GM19372 (cell line): ENCODE data around the gene SPINK1.
"Not testable (repeated sequence)": the region's sequence is repeated elsewhere in the genome, so short reads cannot be mapped to it uniquely, and the experiment has no call there.

Experiments used
- ATAC-seq: cut with Tn5 transposase; IDR thresholded peaks from one replicate; pipeline ENCODE4 v1.9.1; 2021; ENCODE audit warnings: mild to moderate bottlenecking, low read depth, moderate library complexity; ENCODE audit not compliant: unreplicated experiment

SPINK1 gene

DNA sequence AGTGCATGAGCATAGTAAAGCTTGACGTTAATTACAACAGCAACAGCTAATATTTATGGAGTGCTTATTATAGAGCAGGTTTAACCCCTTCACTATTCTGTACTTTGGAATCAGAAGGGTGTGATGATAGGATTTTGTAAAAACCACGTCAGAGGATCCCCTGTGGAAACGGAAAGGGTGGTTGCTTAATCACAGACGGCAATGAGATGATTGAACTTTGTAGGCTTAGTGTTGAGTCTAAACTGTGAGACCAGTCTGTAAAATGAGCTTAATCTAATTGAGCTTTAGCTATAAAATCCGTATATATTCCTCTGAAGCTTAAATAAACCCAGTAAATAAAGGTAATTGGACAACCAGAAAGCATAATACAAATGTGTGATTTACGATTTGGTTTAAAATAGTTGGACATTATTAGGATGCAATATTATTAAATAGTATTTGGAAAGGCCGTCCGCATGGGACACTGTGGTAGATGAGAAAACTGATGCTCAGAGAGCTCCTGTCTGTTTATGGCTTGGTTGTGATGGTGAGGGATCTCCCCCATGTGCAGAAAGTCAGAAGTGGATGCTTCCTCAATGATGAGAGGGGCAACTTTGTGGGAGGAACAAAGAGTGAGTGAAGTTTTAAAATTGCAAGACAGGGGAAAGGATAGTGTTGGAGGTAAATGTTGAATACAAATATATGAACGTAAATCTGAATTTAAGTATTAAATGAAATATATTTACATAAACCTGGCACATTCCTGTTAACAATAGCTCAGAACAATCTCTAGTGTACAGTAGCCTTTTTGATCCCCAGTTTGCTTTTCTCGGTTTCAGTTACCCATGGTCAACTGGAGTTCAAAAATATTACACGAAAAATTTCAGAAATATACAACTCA lies 23.7 kb upstream of the SPINK1 start:
- no peak for ATAC-seq

DNA sequence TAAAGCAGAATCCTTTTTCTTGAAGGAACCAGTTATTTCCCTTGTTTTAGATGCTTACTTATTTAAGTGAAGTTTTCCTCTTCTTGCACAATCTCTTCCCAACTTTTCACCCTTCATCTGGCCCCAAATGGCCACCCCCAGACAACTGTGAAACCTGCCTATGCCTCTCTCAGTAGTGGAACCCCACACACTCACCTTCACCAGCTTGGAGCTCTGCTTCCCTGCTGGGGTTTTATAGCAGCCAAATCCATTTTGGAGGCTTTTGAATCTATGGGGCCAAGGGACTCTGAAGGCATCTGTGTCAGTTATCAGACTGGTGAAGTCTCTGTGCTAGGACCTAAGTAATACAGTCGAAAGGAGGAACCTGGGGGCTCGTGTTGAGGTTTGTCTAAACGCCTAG lies 22.9 kb upstream of the SPINK1 start:
- ATAC-seq: no peak

DNA sequence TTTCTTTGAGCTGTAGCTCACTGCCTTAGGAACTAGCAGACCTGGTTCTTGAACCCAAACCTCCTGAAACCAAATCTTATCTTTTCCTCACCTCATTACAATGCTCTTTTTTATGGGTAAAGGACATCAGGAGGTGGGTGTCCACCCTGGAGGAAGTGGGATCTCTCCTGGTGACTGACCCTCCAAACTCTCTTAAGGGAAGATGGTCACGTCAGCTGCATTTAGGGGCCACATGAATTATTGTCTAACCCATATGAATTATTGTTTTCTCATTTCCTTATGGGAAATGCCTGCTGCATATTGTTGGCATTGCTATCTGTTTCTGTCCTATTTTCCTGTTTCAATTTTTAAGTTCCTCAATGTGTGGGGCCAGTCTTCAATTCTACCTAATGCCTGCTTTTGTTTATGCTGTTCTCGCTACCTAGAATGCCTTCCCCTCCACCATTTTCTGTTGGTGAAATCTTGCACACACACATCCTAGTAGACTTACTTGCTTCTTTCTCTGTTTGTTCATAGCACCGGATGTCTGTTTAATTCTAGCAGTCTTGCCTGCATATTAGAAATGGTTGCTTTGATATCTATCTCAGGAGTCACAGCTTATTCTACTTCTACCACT lies 22.0 kb upstream of the SPINK1 start:
- ATAC-seq: no peak

DNA sequence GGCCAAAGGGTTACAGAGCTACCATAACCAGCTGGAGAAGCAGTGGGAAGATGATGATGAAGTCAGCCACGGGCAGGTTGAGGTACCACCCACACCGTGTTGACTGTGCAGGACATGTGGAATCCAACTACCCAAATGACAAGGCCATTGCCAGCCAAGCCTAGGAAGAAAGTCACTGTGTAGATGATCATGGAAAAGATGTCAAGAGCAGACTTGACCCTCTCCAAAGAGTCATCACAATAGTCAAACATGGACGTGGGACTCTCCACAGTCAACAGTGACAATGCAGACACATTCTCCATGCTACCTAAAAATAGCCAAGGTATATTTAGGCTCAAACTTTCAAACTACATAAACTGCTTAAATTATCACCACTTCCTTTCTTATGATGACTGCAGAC lies 20.9 kb upstream of the SPINK1 start:
- no peak for ATAC-seq

DNA sequence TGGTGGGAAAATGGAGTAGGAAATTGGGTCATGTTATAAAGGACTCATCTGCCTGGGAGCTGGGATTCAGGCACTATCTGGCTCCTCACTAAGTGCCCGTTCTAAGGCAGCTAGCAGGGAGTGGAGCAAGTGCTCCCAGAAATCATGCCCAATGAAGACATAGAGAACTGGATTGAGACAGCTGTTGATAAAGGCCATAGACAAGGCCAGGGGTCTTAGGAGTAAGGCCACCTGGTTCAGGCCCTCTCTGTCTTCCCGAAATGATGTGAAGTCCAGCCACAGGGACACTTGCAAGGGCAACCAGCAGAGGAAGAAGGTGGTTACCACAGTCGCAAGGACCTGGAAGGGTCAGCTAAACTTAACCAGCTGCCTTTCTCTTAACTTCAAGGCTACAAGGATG lies 20.1 kb upstream of the SPINK1 start:
- no peak for ATAC-seq

DNA sequence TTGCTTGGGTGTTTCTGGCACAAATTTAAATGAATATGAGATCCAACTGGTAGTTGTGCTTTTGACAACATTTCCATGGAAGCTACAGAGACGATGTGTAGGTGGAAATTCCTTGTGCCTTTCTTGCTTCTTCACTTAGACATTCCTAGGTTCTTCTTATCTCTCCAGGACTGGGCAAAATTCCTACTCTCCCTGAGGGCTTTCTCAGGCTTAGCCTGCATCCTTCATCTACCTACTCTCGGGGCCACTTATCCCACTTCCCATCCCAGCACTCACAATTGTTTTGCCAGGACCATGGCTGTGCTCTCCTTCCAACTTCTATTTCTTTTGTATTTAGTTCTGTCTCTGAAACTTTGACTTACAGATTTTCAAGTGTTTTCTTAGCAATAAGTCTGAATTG lies 17.8 kb upstream of the SPINK1 start:
- no peak for ATAC-seq

DNA sequence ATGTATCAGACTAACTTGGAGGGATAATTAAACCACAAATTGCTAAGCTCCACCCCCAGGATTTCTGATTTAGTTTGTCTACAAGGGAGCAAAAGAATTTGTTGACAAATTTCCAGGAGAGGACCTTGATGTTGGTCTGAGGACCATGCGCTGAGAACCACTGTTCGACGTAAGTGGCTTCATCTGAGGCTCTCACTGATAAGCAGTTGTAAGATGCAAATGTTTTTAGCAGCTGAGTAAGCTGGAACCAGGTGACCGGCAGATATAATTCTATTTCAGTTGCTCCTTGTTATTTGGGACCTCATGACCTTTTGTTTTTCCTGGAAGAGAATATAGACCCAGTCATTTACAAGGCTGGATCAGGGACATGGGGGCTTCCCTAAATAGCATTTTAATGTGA lies 14.1 kb upstream of the SPINK1 start:
- no peak for ATAC-seq

DNA sequence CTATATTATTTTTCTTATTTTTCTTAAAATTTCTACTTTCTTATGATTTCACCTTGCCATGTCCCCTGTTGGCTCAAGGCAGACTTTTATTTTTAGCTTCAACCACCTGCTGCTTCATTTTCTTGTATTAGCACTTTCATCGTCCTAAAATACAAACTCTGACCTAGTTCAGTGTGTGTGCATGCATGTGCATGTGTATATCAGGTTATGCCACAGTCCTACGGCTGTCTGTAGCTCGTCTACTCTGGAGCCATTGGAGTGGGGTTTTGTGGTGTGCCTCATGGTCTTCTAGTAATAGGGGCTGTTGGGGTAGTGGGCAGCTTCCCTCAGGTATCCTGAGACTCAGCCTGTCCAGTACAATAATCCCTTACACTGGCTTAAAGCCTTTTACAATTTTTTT lies 13.4 kb upstream of the SPINK1 start:
- no peak for ATAC-seq

DNA sequence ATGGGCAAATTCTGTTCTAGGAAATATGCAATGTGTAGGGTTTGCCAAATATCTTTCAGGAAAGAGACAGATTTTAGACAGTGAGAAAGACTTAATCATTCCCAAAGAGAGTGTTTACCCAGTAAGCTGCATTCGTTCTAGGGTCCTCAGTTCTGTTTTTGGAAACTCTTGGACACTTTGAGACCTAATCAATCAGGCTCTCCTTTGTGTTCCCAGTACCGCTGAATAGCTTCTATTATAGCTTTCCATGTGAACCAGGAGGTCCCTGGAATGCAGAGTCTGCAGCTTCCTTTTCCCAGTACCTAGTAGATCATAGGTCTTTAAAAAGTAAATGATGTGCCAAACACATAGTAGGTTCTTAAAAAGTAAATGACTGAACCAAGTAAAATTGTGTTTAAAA lies 11.4 kb upstream of the SPINK1 start:
- no peak for ATAC-seq

DNA sequence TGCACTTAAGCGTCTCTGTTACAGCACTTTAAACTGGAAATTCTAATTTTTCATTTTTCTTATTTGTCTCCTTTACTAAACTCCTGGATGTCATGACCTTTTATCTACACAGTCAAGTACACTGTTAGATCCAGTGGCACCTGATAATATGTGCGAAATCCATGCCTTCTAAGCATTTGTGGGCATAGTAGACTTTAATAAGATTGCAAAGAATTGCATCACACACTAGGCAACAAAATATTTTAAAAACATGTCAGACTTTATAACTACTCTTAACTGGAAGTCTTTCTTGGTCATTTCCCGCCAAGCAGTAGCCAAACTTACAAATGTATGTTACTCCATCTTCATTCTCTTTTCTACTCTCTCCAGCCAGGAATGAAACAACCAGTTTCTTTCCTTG lies 5.0 kb upstream of the SPINK1 start:
- no peak for ATAC-seq

DNA sequence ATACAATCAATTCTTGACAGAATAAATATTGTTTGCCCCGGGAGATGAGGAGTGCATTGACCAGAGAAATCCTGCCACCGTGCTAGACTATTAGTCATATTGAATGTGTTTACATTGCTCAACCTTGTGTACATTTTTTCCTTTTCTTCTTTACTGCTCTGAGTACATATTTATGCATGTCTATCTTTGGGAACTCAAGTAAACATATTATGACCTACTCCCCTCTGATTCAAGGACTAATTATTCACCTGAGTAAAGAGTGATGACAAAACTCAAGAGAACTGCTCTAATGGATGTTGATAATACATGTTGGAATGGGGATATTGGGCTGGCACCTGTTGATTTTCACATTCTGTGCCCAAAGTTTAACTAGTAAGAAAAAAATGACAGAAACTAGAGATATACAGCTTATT lies 3.9 kb upstream of the SPINK1 start:
- no peak for ATAC-seq

DNA sequence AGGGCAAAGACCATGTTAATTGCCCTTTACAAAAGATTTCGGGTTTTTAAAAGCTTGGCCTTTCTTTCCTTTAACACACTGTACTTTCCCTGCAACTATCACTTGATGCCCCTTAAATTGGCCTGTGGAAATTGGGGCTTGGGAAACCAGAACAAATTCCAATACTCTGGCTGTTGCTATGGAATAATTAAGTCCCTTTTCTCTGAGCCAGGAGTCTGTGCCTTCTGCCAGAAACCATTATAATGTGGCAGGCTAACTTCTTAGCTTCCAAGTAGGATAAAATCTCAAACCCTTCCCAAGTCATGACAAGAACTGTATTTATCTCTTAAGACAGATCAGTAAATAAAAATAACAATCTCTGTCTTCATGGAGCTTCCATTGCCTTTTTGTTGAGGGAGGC lies 1.1 kb upstream of the SPINK1 start:
- no peak for ATAC-seq

DNA sequence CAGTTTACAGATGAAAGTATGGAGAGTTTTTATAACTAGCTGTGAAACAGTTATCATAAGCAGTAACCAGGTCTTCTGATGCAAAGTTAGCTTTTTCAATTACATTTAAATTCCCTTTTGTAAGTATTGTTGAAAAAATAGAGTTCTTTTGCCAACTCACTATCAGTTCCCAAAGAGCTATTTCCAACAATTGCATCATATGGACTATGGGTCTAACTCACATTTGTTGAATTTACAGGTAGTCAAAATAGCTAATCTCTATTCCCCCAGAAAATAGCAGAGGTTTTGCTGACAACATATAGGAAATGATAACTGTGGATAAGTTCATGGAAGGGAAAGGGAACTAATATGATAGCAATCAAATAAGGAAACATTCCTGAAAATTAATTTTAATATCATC lies 1.4 kb downstream of the SPINK1 start:
- no peak for ATAC-seq

DNA sequence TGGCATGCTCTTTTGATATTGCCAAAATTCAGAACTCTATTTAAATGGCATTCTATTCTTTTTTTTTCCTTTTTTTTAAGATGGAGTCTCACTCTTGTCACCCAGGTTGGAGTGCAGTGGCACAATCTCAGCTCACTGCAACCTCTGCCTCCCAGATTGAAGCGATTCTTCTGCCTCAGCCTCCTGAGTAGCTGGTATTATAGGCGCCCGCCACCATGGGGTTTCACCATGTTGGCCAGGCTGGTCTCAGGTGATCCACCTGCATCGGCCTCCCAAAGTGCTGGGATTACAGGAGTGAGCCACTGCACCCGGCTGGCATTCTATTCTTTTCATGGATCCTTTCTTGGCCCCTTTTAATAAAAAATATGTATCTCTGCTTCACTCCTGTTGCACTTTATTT lies 4.5 kb downstream of the SPINK1 start:
- ATAC-seq: not testable (repeated sequence)

DNA sequence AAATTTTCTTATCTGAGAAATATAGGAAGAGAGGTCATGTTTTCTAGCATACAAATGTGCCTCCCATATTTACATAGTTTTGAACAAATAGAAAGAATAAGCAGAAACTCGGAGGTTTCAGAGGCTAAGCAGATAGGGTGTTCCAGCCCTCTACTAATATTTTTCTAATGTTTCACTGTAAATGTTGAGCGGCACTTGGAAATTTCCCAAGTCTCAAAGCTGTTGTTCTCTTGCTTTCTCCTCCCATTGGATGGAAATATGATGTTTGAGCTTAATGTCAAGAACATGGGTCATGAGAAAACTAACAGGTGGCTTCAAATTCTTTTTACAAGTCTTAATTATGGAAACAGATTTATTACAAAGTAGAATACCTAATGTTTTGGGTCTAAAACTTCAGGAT lies 5.1 kb downstream of the SPINK1 start:
- no peak for ATAC-seq

DNA sequence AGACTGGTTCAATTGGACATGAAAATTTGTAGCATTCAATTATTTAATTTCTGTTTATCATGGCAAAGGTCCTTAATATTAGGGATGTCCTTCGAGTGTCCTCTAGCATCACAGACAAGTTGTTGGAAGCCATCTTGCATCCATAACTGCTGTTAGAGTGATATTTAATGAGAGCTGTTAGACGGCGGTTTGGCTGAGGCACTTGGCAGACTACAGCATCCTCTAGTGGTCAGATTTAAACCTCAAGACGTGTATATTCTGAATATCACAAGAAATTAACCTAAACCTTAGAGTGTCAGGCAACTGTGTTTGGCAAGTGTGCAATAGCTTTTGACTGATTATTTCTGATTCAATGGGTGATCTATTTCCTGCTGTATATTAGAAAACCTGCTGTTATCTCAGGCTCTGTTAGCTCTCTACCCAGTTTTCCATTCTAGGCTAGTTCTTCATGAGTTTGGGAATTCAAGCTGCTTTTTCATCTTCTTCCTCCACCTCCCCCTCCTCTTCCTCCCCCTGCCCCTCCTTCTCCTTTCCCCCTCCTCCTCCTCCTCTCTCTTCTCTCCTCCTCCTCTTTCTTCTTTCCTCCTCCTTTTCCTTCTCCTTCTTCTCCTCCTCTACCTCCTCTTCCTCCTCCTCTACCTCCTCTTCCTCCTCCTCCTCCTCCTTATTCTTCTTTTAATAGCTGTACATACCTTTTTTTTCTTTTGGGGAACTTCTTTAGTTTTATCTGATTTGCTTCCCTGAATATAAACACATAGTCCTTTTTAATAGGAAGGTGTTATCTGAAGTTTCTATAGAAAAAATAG lies 8.6 kb downstream of the SPINK1 start:
- ATAC-seq: peak; percentile 81

DNA sequence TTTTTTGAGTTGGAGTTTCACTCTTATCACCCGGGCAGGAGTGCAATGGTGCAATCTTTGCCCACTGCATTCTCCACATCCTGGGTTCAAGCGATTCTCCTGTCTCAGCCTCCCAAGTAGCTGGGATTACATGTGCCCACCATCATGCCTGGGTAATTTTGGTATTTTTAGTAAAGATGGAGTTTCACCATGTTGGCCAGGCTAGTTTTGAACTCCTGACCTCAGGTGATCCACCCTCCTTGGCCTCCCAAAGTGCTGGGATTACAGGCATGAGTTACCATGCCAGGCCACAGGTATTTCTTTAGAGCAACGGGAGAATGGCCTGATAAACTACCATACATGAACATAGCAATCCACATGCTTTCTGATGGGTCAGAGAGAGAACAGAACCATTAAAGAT lies 9.2 kb downstream of the SPINK1 start:
- not testable (repeated sequence) for ATAC-seq

DNA sequence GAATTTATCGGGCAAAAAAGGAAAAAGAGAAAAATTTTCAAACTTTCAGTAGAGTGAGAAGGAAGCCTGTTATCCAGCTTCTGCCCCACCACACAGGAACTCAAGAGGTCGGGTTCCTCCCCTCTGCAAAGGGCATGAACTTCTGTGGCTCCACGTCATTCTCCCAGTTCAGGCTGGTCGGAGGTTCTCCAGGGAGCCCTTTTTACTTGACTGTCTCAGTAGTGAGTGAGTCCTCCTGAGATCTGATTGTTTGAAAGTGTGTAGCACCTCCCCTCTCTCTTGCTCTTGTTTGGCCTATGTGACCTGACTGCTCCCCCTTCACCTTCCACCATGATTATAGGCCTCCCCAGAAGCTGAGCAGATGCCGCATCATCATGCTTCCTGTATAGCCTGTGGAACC lies 9.7 kb downstream of the SPINK1 start:
- ATAC-seq: no peak

DNA sequence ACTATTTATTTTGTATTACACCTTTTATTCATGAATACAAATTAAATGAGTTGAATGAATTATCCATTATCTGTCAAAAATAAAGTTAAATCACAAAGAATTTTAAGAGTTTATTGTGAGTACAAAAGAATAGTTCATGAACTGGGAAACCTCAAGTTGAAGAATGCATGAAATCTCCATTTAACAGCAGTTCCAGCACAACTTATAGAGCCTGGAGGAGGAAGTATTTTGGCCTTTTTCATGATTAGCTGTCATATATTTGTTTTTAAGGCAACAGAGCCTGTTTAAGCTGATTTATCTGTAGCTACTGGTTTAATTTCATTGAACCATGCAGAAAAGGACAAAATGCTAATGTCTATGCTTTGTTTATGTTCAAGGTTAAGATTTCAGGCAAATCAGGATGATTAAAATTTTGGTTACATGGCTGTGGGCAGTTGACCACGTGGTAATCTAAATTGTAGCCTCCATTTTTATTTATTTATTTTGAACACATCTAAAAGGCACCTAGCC lies 12.2 kb downstream of the SPINK1 start:
- ATAC-seq: no peak

DNA sequence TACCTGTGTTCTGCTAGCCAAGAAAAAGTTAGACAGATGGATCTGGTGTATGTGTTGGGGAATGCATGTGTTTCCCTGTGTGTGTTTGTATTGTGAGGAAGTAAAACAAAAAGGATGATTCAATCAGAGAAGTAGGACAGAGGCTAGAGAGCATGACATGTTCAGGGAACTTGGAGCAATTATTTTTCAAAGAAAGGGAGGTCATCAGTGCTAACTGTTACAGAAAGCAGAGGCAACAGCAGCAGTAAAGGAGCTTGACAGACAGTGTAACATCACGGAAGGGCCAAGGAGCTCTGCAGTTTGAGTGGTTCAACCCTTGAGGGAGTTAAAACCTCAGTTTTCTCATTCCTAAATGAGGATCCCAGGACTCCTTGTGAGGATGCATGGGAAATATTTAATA lies 13.2 kb downstream of the SPINK1 start:
- no peak for ATAC-seq

DNA sequence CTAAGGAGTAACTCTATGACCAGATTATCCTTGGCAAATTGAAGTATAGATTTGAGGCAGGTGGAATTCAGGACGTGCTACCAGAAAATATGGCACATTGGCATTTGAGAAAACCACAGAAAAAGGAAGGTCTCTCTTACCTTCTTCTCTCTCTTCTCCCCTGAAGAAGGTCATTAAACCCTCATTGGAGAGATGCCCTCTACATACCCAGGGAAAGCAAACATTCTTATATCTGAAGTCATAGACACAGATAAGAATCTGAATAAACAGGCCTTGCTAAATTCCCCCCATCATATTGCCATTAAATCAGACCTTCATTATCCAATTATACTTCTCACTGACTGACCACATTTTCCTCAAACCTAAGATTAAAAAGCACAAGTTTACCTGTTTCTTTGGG lies 17.8 kb downstream of the SPINK1 start:
- no peak for ATAC-seq
